CD14-positive monocyte (primary cell): ENCODE data around the gene ARFGAP3. TPM values are rescaled to one million over a fixed set of nuclear protein-coding genes. Genes with fewer than 3 reads are reported as not detected.

ENCODE experiments used
- DNase-seq, 3 donors: peaks; one replicate each; pipeline ENCODE4 v3.0.0-alpha.2; 2011 to 2022
- H2AFZ ChIP-seq: 2 replicates; pipeline ENCODE4 v1.6.0; 2012; ENCODE audit warnings: mild to moderate bottlenecking, low read depth, low read length, inconsistent platforms; ENCODE audit not compliant: insufficient read depth, poor library complexity, severe bottlenecking
- H3K27ac ChIP-seq, 2 donors: 1 replicate in 1 of 2; 2 replicates in 1 of 2; pipeline ENCODE4 v1.5.1; 2012 to 2013; ENCODE audit warnings: low read length in 2 of 2, control low read depth in 1 of 2, inconsistent platforms in 1 of 2, low read depth in 1 of 2, mild to moderate bottlenecking in 1 of 2
- H3K27me3 ChIP-seq, 2 donors: one replicate each; pipeline versions ENCODE4 v1.6.0 to v1.6.1; 2011 to 2013; ENCODE audit warnings: low read length in 2 of 2; ENCODE audit not compliant: control insufficient read depth in 2 of 2, insufficient read depth in 2 of 2
- H3K36me3 ChIP-seq, 2 donors: replicated peaks in 1 of 2; 1 replicate in 1 of 2; 2 replicates in 1 of 2; pipeline versions ENCODE4 v1.5.1 to v1.6.1; 2012 to 2013; ENCODE audit warnings: low read length in 2 of 2, control low read depth in 1 of 2, inconsistent platforms in 1 of 2, mild to moderate bottlenecking in 1 of 2; ENCODE audit not compliant: insufficient read depth in 2 of 2, control insufficient read depth in 1 of 2
- H3K4me1 ChIP-seq, 2 donors: 1 replicate in 1 of 2; 2 replicates in 1 of 2; pipeline versions ENCODE4 v1.5.1 to v1.6.1; 2012 to 2013; ENCODE audit warnings: low read length in 2 of 2, control low read depth in 1 of 2, inconsistent platforms in 1 of 2, mild to moderate bottlenecking in 1 of 2, moderate library complexity in 1 of 2; ENCODE audit not compliant: insufficient read depth in 2 of 2, control insufficient read depth in 1 of 2
- H3K4me2 ChIP-seq: replicated peaks from 2 replicates; pipeline ENCODE3; 2012; ENCODE audit warnings: low read length, moderate library complexity, mild to moderate bottlenecking; ENCODE audit not compliant: poor library complexity, severe bottlenecking; ENCODE audit errors: extremely low read depth
- H3K4me3 ChIP-seq, 3 experiments: fragments of 200-600 bp in 1 of 3; sonication (generic) in 1 of 3; replicated peaks in 1 of 3; 1 replicate in 2 of 3; 2 replicates in 1 of 3; pipeline ENCODE4 v1.5.1; 2011 to 2013; ENCODE audit warnings: low read length in 3 of 3, mild to moderate bottlenecking in 3 of 3, control low read depth in 2 of 3, low read depth in 2 of 3, inconsistent platforms in 1 of 3, moderate library complexity in 1 of 3
- H3K79me2 ChIP-seq: 2 replicates; pipeline ENCODE4 v1.6.0; 2012; ENCODE audit warnings: mild to moderate bottlenecking, control low read depth, inconsistent platforms, low read length, moderate library complexity; ENCODE audit not compliant: insufficient read depth
- H3K9ac ChIP-seq: 2 replicates; pipeline ENCODE4 v1.6.0; 2017; ENCODE audit warnings: low read length, mild to moderate bottlenecking; ENCODE audit not compliant: insufficient read depth, poor library complexity, severe bottlenecking
- H3K9me3 ChIP-seq, 2 donors: replicated peaks in 1 of 2; 1 replicate in 1 of 2; 2 replicates in 1 of 2; pipeline versions ENCODE4 v1.5.1 to v1.6.1; 2012 to 2013; ENCODE audit warnings: low read length in 2 of 2, control low read depth in 1 of 2; ENCODE audit not compliant: control insufficient read depth in 1 of 2, insufficient read depth in 1 of 2
- H4K20me1 ChIP-seq: 2 replicates; pipeline ENCODE4 v1.6.0; 2012; ENCODE audit warnings: mild to moderate bottlenecking, low read length, control low read depth, moderate library complexity; ENCODE audit not compliant: insufficient read depth
- H3K27ac Mint-ChIP-seq, 7 donors: one replicate each; pipeline ENCODE4 v1.8.0; 2020; ENCODE audit warnings: mild to moderate bottlenecking in 7 of 7, mixed read lengths in 7 of 7, moderate library complexity in 6 of 7, inconsistent platforms in 2 of 7
- H3K27me3 Mint-ChIP-seq, 3 donors: one replicate each; pipeline ENCODE4 v1.8.0; 2021 to 2022; ENCODE audit warnings: low read depth in 3 of 3, mild to moderate bottlenecking in 3 of 3, mixed read lengths in 3 of 3, moderate library complexity in 3 of 3, inconsistent platforms in 1 of 3
- H3K36me3 Mint-ChIP-seq, 2 donors: one replicate each; pipeline ENCODE4 v1.8.0; 2020; ENCODE audit warnings: mixed read lengths in 2 of 2, inconsistent platforms in 1 of 2, mild to moderate bottlenecking in 1 of 2
- H3K4me1 Mint-ChIP-seq: one replicate; pipeline ENCODE4 v1.8.0; 2020; ENCODE audit warnings: mild to moderate bottlenecking, mixed read lengths
- H3K4me3 Mint-ChIP-seq, 2 donors: one replicate each; pipeline ENCODE4 v1.8.0; 2020; ENCODE audit warnings: mild to moderate bottlenecking in 2 of 2, mixed read lengths in 2 of 2, moderate library complexity in 1 of 2
- H3K9me3 Mint-ChIP-seq, 7 donors: one replicate each; pipeline ENCODE4 v1.8.0; 2020 to 2022; ENCODE audit warnings: mixed read lengths in 7 of 7, mild to moderate bottlenecking in 6 of 7, moderate library complexity in 6 of 7, inconsistent platforms in 2 of 7
- WGBS: methylation state at CpG from one replicate; pipeline ENCODE4 v1.1.5; 2013; ENCODE audit warnings: missing lambda C conversion rate; ENCODE audit not compliant: insufficient coverage; 5-methylcytosine and 5-hydroxymethylcytosine counted together
- intact Hi-C, 2 donors: fragments of 100-400 bp; cut with micrococcal nuclease; formaldehyde crosslinking; loops; one replicate each; pipeline versions ENCODE4 v1.15.0 to v1.15.1; 2023
- polyA plus RNA-seq, 3 donors: library from polyadenylated mRNA; depleted of rRNA in 1 of 3; unstranded in 2 of 3; stranded (reverse) in 1 of 3; fragments of 300-500 nt in 2 of 3; fragments of >200 nt in 1 of 3; fragmentation: Illumina TruSeq in 2 of 3; gene quantifications; 1 replicate in 2 of 3; 2 replicates in 1 of 3; pipeline ENCODE4 v1.2.3, GENCODE V29; 2012 to 2021
- TF ChIP-seq, protein P1 (sequence below): fragments of 200-600 bp; IDR thresholded peaks from one replicate; pipeline ENCODE4 v1.8.0; 2022; ENCODE audit warnings: antibody characterized with exemption, mild to moderate bottlenecking

The ARFGAP3 gene
- polyA plus RNA-seq, 3 donors: 22.3 to 38.7 (median 34.8) TPM

DNA sequence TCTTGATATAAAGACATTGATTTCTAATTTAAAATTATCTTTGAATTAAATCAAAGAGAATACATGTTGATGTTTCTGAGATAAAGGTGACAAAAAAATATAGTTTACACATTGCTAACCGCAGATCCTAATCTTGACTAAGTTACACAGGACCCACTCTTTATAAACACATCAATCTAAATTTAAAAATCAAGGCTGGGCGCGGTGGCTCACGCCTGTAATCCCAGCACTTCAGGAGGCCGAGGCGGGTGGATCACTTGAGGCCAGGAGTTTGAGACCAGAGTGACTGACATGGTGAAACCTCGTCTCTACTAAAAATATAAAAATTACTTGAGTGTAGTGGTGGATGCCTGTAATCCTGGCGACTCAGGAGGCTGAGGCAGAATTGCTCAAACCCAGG lies 1.9 kb downstream of the ARFGAP3 start:
- no peak overlapping the region for H3K27ac ChIP-seq
- TF ChIP-seq, protein P1, sequence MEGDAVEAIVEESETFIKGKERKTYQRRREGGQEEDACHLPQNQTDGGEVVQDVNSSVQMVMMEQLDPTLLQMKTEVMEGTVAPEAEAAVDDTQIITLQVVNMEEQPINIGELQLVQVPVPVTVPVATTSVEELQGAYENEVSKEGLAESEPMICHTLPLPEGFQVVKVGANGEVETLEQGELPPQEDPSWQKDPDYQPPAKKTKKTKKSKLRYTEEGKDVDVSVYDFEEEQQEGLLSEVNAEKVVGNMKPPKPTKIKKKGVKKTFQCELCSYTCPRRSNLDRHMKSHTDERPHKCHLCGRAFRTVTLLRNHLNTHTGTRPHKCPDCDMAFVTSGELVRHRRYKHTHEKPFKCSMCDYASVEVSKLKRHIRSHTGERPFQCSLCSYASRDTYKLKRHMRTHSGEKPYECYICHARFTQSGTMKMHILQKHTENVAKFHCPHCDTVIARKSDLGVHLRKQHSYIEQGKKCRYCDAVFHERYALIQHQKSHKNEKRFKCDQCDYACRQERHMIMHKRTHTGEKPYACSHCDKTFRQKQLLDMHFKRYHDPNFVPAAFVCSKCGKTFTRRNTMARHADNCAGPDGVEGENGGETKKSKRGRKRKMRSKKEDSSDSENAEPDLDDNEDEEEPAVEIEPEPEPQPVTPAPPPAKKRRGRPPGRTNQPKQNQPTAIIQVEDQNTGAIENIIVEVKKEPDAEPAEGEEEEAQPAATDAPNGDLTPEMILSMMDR: no peak
- H3K36me3 ChIP-seq: peaks cover 0 to 6% of the 10 kb centered on the region in 2 donors
- peaks cover 45% of the 10 kb centered on the region for H4K20me1 ChIP-seq
- H3K4me2 ChIP-seq: no peak overlapping the region
- H3K36me3 Mint-ChIP-seq: peaks cover 2 to 24% of the 10 kb centered on the region in 2 donors
- no peak overlapping the region for H3K4me3 ChIP-seq
- H3K4me3 Mint-ChIP-seq: peak overlapping the region in 1 of 2 donors; percentile 53
- H3K9me3 Mint-ChIP-seq: peaks cover 0 to 8% (median 0%) of the 10 kb centered on the region in 7 donors
- H3K27me3 Mint-ChIP-seq: peaks cover 0 to 2% (median 1%) of the 10 kb centered on the region in 3 donors
- peaks cover 21 to 28% of the 10 kb centered on the region in 2 donors for H3K4me1 ChIP-seq
- H3K79me2 ChIP-seq: peaks cover 63% of the 10 kb centered on the region
- no peaks in the 10 kb centered on the region for H3K9me3 ChIP-seq
- DNase-seq: no peak
- H3K4me1 Mint-ChIP-seq: peaks cover 18% of the 10 kb centered on the region
- H3K27ac Mint-ChIP-seq: peak overlapping the region in 2 of 7 donors; percentile 70 to 96
- no CpG with 5 or more reads among the region's 8 CpGs for WGBS
- intact Hi-C loops: loop anchor here in 1 of 2 donors (5.0 kb wide), 1 partner anchor 162 kb away; the partner anchor contains the start of gene PACSIN2
- no peak overlapping the region for H2AFZ ChIP-seq
- no peak overlapping the region for H3K9ac ChIP-seq
- no peaks in the 10 kb centered on the region for H3K27me3 ChIP-seq

- Mint-ChIP-seq H3K4me3 (no peak overlapping the region), H3K36me3 (peaks cover 37 to 62% of the 10 kb centered on the region in 2 donors), H3K27ac (peak overlapping the region in 2 of 7 donors; percentile 8 to 50), H3K4me1 (no peaks in the 10 kb centered on the region), H3K27me3 (peaks cover 0 to 1% (median 0%) of the 10 kb centered on the region in 3 donors), H3K9me3 (no peaks in the 10 kb centered on the region)
- Histone ChIP-seq H3K79me2 (peaks cover 57% of the 10 kb centered on the region), H3K9ac (no peak overlapping the region), H3K27me3 (no peaks in the 10 kb centered on the region), H2AFZ (no peak overlapping the region), H3K36me3 (peaks cover 14 to 39% of the 10 kb centered on the region in 2 donors), H3K27ac (no peak overlapping the region), H3K4me2 (no peak overlapping the region), H3K4me3 (no peak overlapping the region), H3K9me3 (no peaks in the 10 kb centered on the region), H3K4me1 (no peaks in the 10 kb centered on the region), H4K20me1 (peaks cover 50% of the 10 kb centered on the region)
- intact Hi-C loops: no loop called here
- TF ChIP-seq, protein P1: no peak
- 100% methylated on average over 3 of the region's 5 CpGs for WGBS
- DNase-seq: no peak
Observed at GRCh38 chr22:42848941-42849550, 8.0 kb downstream of the ARFGAP3 start.
